Measurements from ENCODE around the gene MILR1. TPM values are rescaled to one million over a fixed set of nuclear protein-coding genes. Genes with fewer than 3 reads are reported as not detected.
A peak's percentile ranks its signal among the peaks of the same experiment; 100 is the strongest.

The MILR1 gene
- total and polyA plus RNA-seq, 2 donors from 2014 or later: 2.2 to 17.8 TPM

DNA sequence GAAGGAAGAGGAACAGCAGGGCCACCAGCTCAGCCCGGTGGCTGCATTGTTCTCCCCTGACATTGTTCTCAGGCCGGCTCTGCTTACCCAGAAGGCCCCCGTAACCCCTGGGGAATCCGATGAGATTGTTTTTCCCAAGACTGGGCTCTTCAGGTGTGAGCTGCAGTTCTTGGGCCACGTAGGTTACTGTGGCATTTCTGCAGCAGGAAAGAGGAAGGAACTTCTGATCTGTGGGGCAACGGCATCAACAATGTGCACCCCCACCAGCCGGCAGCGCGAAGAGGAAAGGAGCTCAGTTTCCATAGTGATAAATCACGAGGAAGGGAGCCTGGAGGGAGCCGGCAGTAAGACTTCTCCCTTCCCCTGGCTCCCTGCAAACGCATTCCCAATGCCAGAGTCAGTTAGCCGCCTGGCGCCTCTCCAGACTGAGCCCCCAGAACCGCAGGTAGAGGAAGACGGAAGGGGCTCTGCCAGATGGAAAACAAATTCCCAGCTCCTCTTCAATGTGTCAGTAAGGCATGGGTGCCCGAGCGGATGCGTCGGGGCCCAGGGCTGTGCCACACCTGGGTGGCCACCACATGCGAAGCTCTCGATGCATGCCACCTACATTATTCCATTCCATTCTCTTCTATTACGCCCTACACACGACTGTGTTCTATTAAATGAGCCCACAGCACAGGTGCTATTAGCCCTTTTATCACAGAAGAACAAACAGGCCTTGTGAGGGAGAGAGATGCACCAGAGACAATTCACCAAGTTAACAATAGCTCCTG lies 36.7 kb upstream of the MILR1 start:
- intact Hi-C loops (cut with DNase I): loop anchor here (5.0 kb wide), 1 partner anchor 100 kb away; no protein-coding TSS in a partner anchor
- peak; percentile 62 to 80 (median 78) for DNase-seq
- Histone ChIP-seq H3K9ac (ENCODE audit: low read length in 3 of 3) (no peak overlapping the region), H3K36me3 (ENCODE audit: control insufficient read depth in 2 of 3, insufficient read depth in 3 of 3, low read length in 3 of 3) (no peaks in the 10 kb centered on the region), H3K27ac (ENCODE audit: low read depth in 2 of 2, low read length in 2 of 2) (no peak overlapping the region), H3K4me1 (ENCODE audit: control insufficient read depth in 2 of 3, insufficient read depth in 2 of 3, low read depth in 1 of 3, low read length in 3 of 3) (peaks cover 0 to 3% (median 3%) of the 10 kb centered on the region in 3 donors), H3K9me3 (ENCODE audit: control insufficient read depth in 2 of 3, insufficient read depth in 1 of 3, low read length in 3 of 3) (no peaks in the 10 kb centered on the region), H3K4me3 (ENCODE audit: low read length in 3 of 3) (peak overlapping the region in 2 of 3 donors; percentile 21 to 32), H3K27me3 (ENCODE audit: control insufficient read depth, insufficient read depth, low read length) (no peaks in the 10 kb centered on the region)
- FAIRE-seq: no peak
- TF ChIP-seq, protein P1, sequence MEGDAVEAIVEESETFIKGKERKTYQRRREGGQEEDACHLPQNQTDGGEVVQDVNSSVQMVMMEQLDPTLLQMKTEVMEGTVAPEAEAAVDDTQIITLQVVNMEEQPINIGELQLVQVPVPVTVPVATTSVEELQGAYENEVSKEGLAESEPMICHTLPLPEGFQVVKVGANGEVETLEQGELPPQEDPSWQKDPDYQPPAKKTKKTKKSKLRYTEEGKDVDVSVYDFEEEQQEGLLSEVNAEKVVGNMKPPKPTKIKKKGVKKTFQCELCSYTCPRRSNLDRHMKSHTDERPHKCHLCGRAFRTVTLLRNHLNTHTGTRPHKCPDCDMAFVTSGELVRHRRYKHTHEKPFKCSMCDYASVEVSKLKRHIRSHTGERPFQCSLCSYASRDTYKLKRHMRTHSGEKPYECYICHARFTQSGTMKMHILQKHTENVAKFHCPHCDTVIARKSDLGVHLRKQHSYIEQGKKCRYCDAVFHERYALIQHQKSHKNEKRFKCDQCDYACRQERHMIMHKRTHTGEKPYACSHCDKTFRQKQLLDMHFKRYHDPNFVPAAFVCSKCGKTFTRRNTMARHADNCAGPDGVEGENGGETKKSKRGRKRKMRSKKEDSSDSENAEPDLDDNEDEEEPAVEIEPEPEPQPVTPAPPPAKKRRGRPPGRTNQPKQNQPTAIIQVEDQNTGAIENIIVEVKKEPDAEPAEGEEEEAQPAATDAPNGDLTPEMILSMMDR (IDR thresholded peaks at IDR 0.05; ENCODE audit: borderline replicate concordance, extremely low read depth, insufficient read depth): no peak

DNA sequence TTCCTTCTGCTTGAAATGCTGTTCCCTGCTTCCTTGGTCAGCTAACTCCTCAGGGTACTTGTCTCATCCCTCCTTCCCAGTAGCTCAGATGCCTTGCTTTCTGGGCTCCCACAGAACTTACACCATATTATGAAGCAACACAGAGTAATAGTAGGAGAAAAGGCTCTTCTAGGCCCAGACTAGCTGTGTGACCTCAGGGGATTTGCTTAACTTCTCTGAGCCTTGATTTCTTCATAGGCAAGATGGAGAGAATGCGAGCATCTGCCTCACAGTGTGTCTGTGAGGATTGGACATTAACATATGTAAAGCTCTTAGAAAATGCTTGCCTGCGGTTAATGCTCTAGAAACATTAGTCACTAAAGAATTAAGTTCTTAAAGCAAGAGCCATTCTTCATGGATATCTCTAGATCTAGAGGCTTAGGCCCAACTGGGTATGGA lies 36.0 kb upstream of the MILR1 start:
- DNase-seq (no peak), FAIRE-seq (no peak)
- no peaks in the 10 kb centered on the region for H3K36me3 ChIP-seq (ENCODE audit: control insufficient read depth in 2 of 3, insufficient read depth in 3 of 3, low read length in 3 of 3)
- TF ChIP-seq, protein P1 (IDR thresholded peaks at IDR 0.05; ENCODE audit: borderline replicate concordance, extremely low read depth, insufficient read depth): no peak
- no peak overlapping the region for H3K9ac ChIP-seq (ENCODE audit: low read length in 3 of 3)
- peaks cover 0 to 3% (median 3%) of the 10 kb centered on the region in 3 donors for H3K4me1 ChIP-seq (ENCODE audit: control insufficient read depth in 2 of 3, insufficient read depth in 2 of 3, low read depth in 1 of 3, low read length in 3 of 3)
- no peaks in the 10 kb centered on the region for H3K9me3 ChIP-seq (ENCODE audit: control insufficient read depth in 2 of 3, insufficient read depth in 1 of 3, low read length in 3 of 3)
- no peaks in the 10 kb centered on the region for H3K27me3 ChIP-seq (ENCODE audit: control insufficient read depth, insufficient read depth, low read length)
- intact Hi-C loops (cut with DNase I): loop anchor here (5.0 kb wide), 1 partner anchor 101 kb away; no protein-coding TSS in a partner anchor
- no peak overlapping the region for H3K27ac ChIP-seq (ENCODE audit: low read depth in 2 of 2, low read length in 2 of 2)
- no peak overlapping the region for H3K4me3 ChIP-seq (ENCODE audit: low read length in 3 of 3)

DNA sequence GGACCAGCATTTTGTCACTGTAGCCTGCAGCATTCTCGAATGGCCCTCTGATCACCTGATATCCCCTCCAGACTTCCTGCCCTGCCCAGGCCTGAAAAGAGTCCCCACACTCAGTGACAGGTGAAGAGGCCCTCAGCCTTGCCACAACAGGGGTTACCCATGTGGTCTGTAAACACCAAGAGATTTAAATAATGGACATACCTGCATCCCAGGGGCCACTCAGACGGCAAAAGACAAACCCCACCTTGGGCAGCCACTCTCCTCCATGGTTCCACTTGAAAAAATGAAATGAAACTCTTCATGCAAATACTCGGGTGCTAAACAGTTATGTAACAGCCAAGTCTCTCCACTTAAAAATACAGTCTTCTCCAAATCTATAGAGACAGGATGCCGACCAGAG lies 35.4 kb upstream of the MILR1 start:
- Histone ChIP-seq H3K27ac (ENCODE audit: low read depth in 2 of 2, low read length in 2 of 2) (no peak overlapping the region), H3K4me3 (ENCODE audit: low read length in 3 of 3) (no peak overlapping the region), H3K9me3 (ENCODE audit: control insufficient read depth in 2 of 3, insufficient read depth in 1 of 3, low read length in 3 of 3) (no peaks in the 10 kb centered on the region), H3K36me3 (ENCODE audit: control insufficient read depth in 2 of 3, insufficient read depth in 3 of 3, low read length in 3 of 3) (no peaks in the 10 kb centered on the region), H3K9ac (ENCODE audit: low read length in 3 of 3) (no peak overlapping the region), H3K27me3 (ENCODE audit: control insufficient read depth, insufficient read depth, low read length) (no peaks in the 10 kb centered on the region), H3K4me1 (ENCODE audit: control insufficient read depth in 2 of 3, insufficient read depth in 2 of 3, low read depth in 1 of 3, low read length in 3 of 3) (peaks cover 0 to 3% (median 3%) of the 10 kb centered on the region in 3 donors)
- intact Hi-C loops (cut with DNase I): loop anchor here (5.0 kb wide), 1 partner anchor 101 kb away; no protein-coding TSS in a partner anchor
- FAIRE-seq (no peak), DNase-seq (no peak)
- TF ChIP-seq, protein P1 (IDR thresholded peaks at IDR 0.05; ENCODE audit: borderline replicate concordance, extremely low read depth, insufficient read depth): no peak

Data from kidney (tissue), 14 donors.